ENCODE data around the gene TMEM178B.

The TMEM178B gene

GRCh38 chr7:141427134-141427533, 353.3 kb downstream of the TMEM178B start:
- no peak overlapping the region for H2AFZ ChIP-seq (ENCODE audit: low read length)
- H3K23ac ChIP-seq (ENCODE audit: low read depth, low read length, poor library complexity) = no peak overlapping the region
- no peak overlapping the region for H3K18ac ChIP-seq (ENCODE audit: low read length)
- no peak overlapping the region for H2BK15ac ChIP-seq (ENCODE audit: low read length)
- H3K79me1 ChIP-seq (ENCODE audit: low read depth, low read length) = peaks cover 2% of the 10 kb centered on the region
- H2BK12ac ChIP-seq (ENCODE audit: low read length) = no peak overlapping the region
- no peak overlapping the region for H3K27ac ChIP-seq (replicated peaks; ENCODE audit: low read length)
- H4K91ac ChIP-seq (ENCODE audit: low read depth, low read length, poor library complexity) = no peak overlapping the region
- no peak overlapping the region for H3K4ac ChIP-seq (ENCODE audit: low read length)
- no peaks in the 10 kb centered on the region for H3K36me3 ChIP-seq (replicated peaks in 1 of 2; ENCODE audit: control insufficient read depth in 2 of 2, insufficient read depth in 2 of 2, low read length in 2 of 2)
- DNase-seq (ENCODE audit: low spot score) = no peak
- no peak overlapping the region for H2BK120ac ChIP-seq (ENCODE audit: low read depth, low read length)
- H3K4me2 ChIP-seq (ENCODE audit: insufficient read depth, low read length, poor library complexity, severe bottlenecking) = no peak overlapping the region
- H2AK5ac ChIP-seq (ENCODE audit: low read depth, low read length) = no peak overlapping the region
- no peak overlapping the region for H3K14ac ChIP-seq (ENCODE audit: low read length)
- no peaks in the 10 kb centered on the region for H3K27me3 ChIP-seq (ENCODE audit: control insufficient read depth in 3 of 3, insufficient read depth in 3 of 3, low read depth in 1 of 3, low read length in 3 of 3)
- no peak overlapping the region for H3K4me3 ChIP-seq (ENCODE audit: low read length in 2 of 2)
- H3K9me3 ChIP-seq (replicated peaks in 1 of 2; ENCODE audit: control insufficient read depth in 2 of 2, insufficient read depth in 1 of 2, low read depth in 1 of 2, low read length in 2 of 2) = peaks cover 0 to 2% of the 10 kb centered on the region in 2 donors
- no peak overlapping the region for H4K8ac ChIP-seq (ENCODE audit: low read depth, low read length)
- peaks cover 8 to 11% of the 10 kb centered on the region in 2 donors for H3K4me1 ChIP-seq (ENCODE audit: control insufficient read depth in 2 of 2, insufficient read depth in 1 of 2, low read depth in 1 of 2, low read length in 2 of 2)
- no peak overlapping the region for H3K9ac ChIP-seq (ENCODE audit: low read depth, low read length, poor library complexity)
- no peak overlapping the region for H2BK5ac ChIP-seq (ENCODE audit: low read length)

DNA sequence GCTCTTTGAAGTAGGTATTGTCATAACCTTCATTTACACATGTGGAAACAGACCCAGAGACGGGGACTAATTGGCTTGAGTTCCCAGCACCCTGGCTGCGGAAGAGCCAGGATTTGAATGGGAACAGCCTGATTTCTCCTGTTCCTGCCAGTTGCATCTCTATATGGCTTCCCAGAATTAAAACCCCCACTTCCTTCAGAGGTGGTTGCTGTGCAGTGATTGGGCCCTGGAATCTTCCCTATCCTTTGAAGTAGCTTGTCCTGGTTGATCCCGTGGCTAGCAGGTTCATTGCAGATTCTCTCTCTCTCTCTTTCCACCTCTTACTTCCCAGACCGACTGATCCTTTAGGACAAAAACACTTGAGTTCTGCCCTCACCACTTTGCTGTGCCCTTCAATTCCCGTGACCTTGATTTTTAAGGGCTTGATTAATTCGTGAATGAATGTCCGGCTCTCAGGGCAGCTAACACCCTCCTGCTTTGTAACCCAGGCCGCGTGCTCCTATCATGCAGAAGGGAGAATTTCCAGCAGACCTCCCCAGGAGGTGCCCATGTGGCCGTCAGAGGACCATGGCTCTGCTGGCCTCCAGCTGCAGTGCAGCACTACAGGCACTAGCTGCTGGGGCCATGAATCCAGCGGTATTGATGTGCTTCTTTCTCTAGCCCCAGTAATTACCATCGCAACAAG, 356.7 kb downstream of the TMEM178B start:
- no CpG with 5 or more reads among the region's 12 CpGs for WGBS, 2 donors (ENCODE audit: extremely low coverage in 2 of 2, insufficient read length in 2 of 2, insufficient replicate concordance in 1 of 2)
- Histone ChIP-seq H4K8ac (ENCODE audit: low read depth, low read length) (no peak overlapping the region), H3K4me1 (ENCODE audit: control insufficient read depth in 2 of 2, insufficient read depth in 1 of 2, low read depth in 1 of 2, low read length in 2 of 2) (peaks cover 15 to 16% of the 10 kb centered on the region in 2 donors), H3K79me1 (ENCODE audit: low read depth, low read length) (no peaks in the 10 kb centered on the region), H3K14ac (ENCODE audit: low read length) (peak overlapping the region; percentile 14), H3K4me2 (ENCODE audit: insufficient read depth, low read length, poor library complexity, severe bottlenecking) (no peak overlapping the region), H3K9me3 (replicated peaks in 1 of 2; ENCODE audit: control insufficient read depth in 2 of 2, insufficient read depth in 1 of 2, low read depth in 1 of 2, low read length in 2 of 2) (peaks cover 0 to 2% of the 10 kb centered on the region in 2 donors), H3K4ac (ENCODE audit: low read length) (no peak overlapping the region), H3K4me3 (ENCODE audit: low read length in 2 of 2) (no peak overlapping the region), H2BK5ac (ENCODE audit: low read length) (no peak overlapping the region), H3K27ac (replicated peaks; ENCODE audit: low read length) (no peak overlapping the region), H2BK15ac (ENCODE audit: low read length) (no peak overlapping the region), H2AFZ (ENCODE audit: low read length) (peak overlapping the region; percentile 75), H3K23ac (ENCODE audit: low read depth, low read length, poor library complexity) (no peak overlapping the region), H3K36me3 (replicated peaks in 1 of 2; ENCODE audit: control insufficient read depth in 2 of 2, insufficient read depth in 2 of 2, low read length in 2 of 2) (no peaks in the 10 kb centered on the region), H2AK5ac (ENCODE audit: low read depth, low read length) (no peak overlapping the region), H3K9ac (ENCODE audit: low read depth, low read length, poor library complexity) (no peak overlapping the region), H3K27me3 (ENCODE audit: control insufficient read depth in 3 of 3, insufficient read depth in 3 of 3, low read depth in 1 of 3, low read length in 3 of 3) (no peaks in the 10 kb centered on the region), H2BK12ac (ENCODE audit: low read length) (no peak overlapping the region), H4K91ac (ENCODE audit: low read depth, low read length, poor library complexity) (no peak overlapping the region), H3K18ac (ENCODE audit: low read length) (peak overlapping the region; percentile 63), H2BK120ac (ENCODE audit: low read depth, low read length) (no peak overlapping the region)
- no peak for DNase-seq (ENCODE audit: low spot score)

DNA sequence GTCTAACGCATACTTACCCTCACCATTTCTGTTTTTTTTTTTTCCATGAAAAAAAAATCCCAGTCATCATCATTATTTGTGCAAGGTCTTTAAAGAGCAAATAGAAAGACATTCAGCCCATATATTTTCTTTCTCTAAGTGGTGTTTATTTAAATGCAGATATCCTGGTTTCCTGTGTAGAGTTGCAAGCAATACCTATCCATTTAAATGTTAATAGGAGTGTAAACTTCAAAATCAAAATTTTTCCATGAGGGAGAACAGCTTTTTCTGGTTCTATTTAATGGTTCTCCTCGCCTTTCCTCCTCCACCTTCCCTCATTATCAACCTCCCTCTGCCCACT, 357.2 kb downstream of the TMEM178B start:
- Histone ChIP-seq H3K79me1 (ENCODE audit: low read depth, low read length) (no peaks in the 10 kb centered on the region), H2BK5ac (ENCODE audit: low read length) (no peak overlapping the region), H3K23ac (ENCODE audit: low read depth, low read length, poor library complexity) (no peak overlapping the region), H3K27ac (replicated peaks; ENCODE audit: low read length) (no peak overlapping the region), H3K14ac (ENCODE audit: low read length) (no peak overlapping the region), H4K91ac (ENCODE audit: low read depth, low read length, poor library complexity) (no peak overlapping the region), H4K8ac (ENCODE audit: low read depth, low read length) (no peak overlapping the region), H3K9me3 (replicated peaks in 1 of 2; ENCODE audit: control insufficient read depth in 2 of 2, insufficient read depth in 1 of 2, low read depth in 1 of 2, low read length in 2 of 2) (peaks cover 0 to 2% of the 10 kb centered on the region in 2 donors), H3K9ac (ENCODE audit: low read depth, low read length, poor library complexity) (no peak overlapping the region), H3K4me2 (ENCODE audit: insufficient read depth, low read length, poor library complexity, severe bottlenecking) (no peak overlapping the region), H2BK120ac (ENCODE audit: low read depth, low read length) (no peak overlapping the region), H3K4ac (ENCODE audit: low read length) (no peak overlapping the region), H2BK15ac (ENCODE audit: low read length) (no peak overlapping the region), H2AK5ac (ENCODE audit: low read depth, low read length) (no peak overlapping the region), H3K18ac (ENCODE audit: low read length) (no peak overlapping the region), H3K36me3 (replicated peaks in 1 of 2; ENCODE audit: control insufficient read depth in 2 of 2, insufficient read depth in 2 of 2, low read length in 2 of 2) (no peaks in the 10 kb centered on the region), H3K4me1 (ENCODE audit: control insufficient read depth in 2 of 2, insufficient read depth in 1 of 2, low read depth in 1 of 2, low read length in 2 of 2) (peaks cover 15 to 19% of the 10 kb centered on the region in 2 donors), H3K4me3 (ENCODE audit: low read length in 2 of 2) (no peak overlapping the region), H2AFZ (ENCODE audit: low read length) (no peak overlapping the region), H3K27me3 (ENCODE audit: control insufficient read depth in 3 of 3, insufficient read depth in 3 of 3, low read depth in 1 of 3, low read length in 3 of 3) (no peaks in the 10 kb centered on the region), H2BK12ac (ENCODE audit: low read length) (no peak overlapping the region)
- no CpG with 5 or more reads among the region's 2 CpGs for WGBS, 2 donors (ENCODE audit: extremely low coverage in 2 of 2, insufficient read length in 2 of 2, insufficient replicate concordance in 1 of 2)
- no peak for DNase-seq (ENCODE audit: low spot score)

DNA sequence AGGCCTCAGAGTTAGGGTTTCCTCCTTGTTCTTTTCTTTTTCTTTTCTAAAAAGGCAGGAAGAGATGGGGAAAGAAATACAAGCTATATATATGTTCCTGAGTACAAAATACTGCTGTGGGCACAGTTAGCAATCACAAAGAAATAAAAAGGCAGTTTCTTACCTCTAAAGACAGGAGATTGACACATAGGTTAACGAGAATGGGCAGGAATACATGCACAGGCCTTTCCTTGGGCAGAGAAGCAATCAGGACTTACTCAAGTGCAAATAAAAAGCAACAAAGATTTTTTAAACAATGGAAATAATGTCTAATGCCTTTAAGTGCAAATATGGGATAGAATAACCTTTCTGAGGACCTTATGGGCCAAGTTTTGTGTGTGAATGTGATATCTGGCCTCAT, 357.8 kb downstream of the TMEM178B start:
- Histone ChIP-seq H3K4me2 (ENCODE audit: insufficient read depth, low read length, poor library complexity, severe bottlenecking) (no peak overlapping the region), H3K4me1 (ENCODE audit: control insufficient read depth in 2 of 2, insufficient read depth in 1 of 2, low read depth in 1 of 2, low read length in 2 of 2) (peaks cover 17 to 19% of the 10 kb centered on the region in 2 donors), H3K14ac (ENCODE audit: low read length) (no peak overlapping the region), H3K27ac (replicated peaks; ENCODE audit: low read length) (no peak overlapping the region), H2BK5ac (ENCODE audit: low read length) (no peak overlapping the region), H3K27me3 (ENCODE audit: control insufficient read depth in 3 of 3, insufficient read depth in 3 of 3, low read depth in 1 of 3, low read length in 3 of 3) (no peaks in the 10 kb centered on the region), H3K79me1 (ENCODE audit: low read depth, low read length) (no peaks in the 10 kb centered on the region), H3K9ac (ENCODE audit: low read depth, low read length, poor library complexity) (no peak overlapping the region), H2BK120ac (ENCODE audit: low read depth, low read length) (no peak overlapping the region), H2AFZ (ENCODE audit: low read length) (no peak overlapping the region), H2BK15ac (ENCODE audit: low read length) (no peak overlapping the region), H3K4ac (ENCODE audit: low read length) (no peak overlapping the region), H3K23ac (ENCODE audit: low read depth, low read length, poor library complexity) (no peak overlapping the region), H2AK5ac (ENCODE audit: low read depth, low read length) (no peak overlapping the region), H3K4me3 (ENCODE audit: low read length in 2 of 2) (no peak overlapping the region), H4K8ac (ENCODE audit: low read depth, low read length) (no peak overlapping the region), H2BK12ac (ENCODE audit: low read length) (no peak overlapping the region), H3K18ac (ENCODE audit: low read length) (no peak overlapping the region), H3K36me3 (replicated peaks in 1 of 2; ENCODE audit: control insufficient read depth in 2 of 2, insufficient read depth in 2 of 2, low read length in 2 of 2) (no peaks in the 10 kb centered on the region), H3K9me3 (replicated peaks in 1 of 2; ENCODE audit: control insufficient read depth in 2 of 2, insufficient read depth in 1 of 2, low read depth in 1 of 2, low read length in 2 of 2) (no peaks in the 10 kb centered on the region), H4K91ac (ENCODE audit: low read depth, low read length, poor library complexity) (no peak overlapping the region)
- no CpG with 5 or more reads among the region's 1 CpG for WGBS, 2 donors (ENCODE audit: extremely low coverage in 2 of 2, insufficient read length in 2 of 2, insufficient replicate concordance in 1 of 2)
- no peak for DNase-seq (ENCODE audit: low spot score)
